Large intestine (tissue), 3 donors: Measurements from ENCODE around the gene MTARC2. TPM values are rescaled to one million over a fixed set of nuclear protein-coding genes. Genes with fewer than 3 reads are reported as not detected.
"Not testable (repeated sequence)": the region's sequence is repeated elsewhere in the genome, so short reads cannot be mapped to it uniquely, and the experiment has no call there.

Experiments
- DNase-seq, 2 donors: peaks; one replicate each; pipeline versions ENCODE4 v3.0.0 to v3.0.0-alpha.2; 2013
- H3K27ac ChIP-seq: one replicate; pipeline ENCODE4 v1.5.1; 2013; ENCODE audit warnings: low read length
- H3K27me3 ChIP-seq: 2 replicates; pipeline ENCODE4 v1.6.1; 2013; ENCODE audit warnings: low read length; ENCODE audit not compliant: control insufficient read depth, insufficient read depth
- H3K36me3 ChIP-seq: 2 replicates; pipeline ENCODE4 v1.6.1; 2013; ENCODE audit warnings: low read length; ENCODE audit not compliant: control insufficient read depth, insufficient read depth
- H3K4me1 ChIP-seq: one replicate; pipeline ENCODE4 v1.6.1; 2013; ENCODE audit warnings: low read length; ENCODE audit not compliant: control insufficient read depth, insufficient read depth
- H3K4me3 ChIP-seq: one replicate; pipeline ENCODE4 v1.5.1; 2013; ENCODE audit warnings: low read length
- H3K9me3 ChIP-seq: one replicate; pipeline ENCODE4 v1.6.1; 2013; ENCODE audit warnings: mild to moderate bottlenecking, low read depth, low read length, moderate library complexity; ENCODE audit not compliant: control insufficient read depth
- WGBS: methylation state at CpG from one replicate; pipeline ENCODE4 v1.1.5; 2013; ENCODE audit warnings: low lambda C conversion rate; ENCODE audit not compliant: insufficient coverage; 5-methylcytosine and 5-hydroxymethylcytosine counted together
- polyA plus RNA-seq: library from polyadenylated mRNA; unstranded; fragments of 120-200 nt; gene quantifications from one replicate; pipeline ENCODE4 v1.2.1, GENCODE V29; 2013

The MTARC2 gene
- polyA plus RNA-seq, 1 donor, result 93.5 TPM

- Histone ChIP-seq H3K27ac (no peak overlapping the region), H3K36me3 (no peaks in the 10 kb centered on the region), H3K4me1 (peaks cover 13% of the 10 kb centered on the region), H3K27me3 (no peaks in the 10 kb centered on the region), H3K4me3 (no peak overlapping the region), H3K9me3 (no peaks in the 10 kb centered on the region)
- no CpG with 5 or more reads among the region's 2 CpGs for WGBS
- DNase-seq, result no peak
These were observed 17.6 kb upstream of the MTARC2 start for GRCh38 chr1:220730486-220730885.

DNA sequence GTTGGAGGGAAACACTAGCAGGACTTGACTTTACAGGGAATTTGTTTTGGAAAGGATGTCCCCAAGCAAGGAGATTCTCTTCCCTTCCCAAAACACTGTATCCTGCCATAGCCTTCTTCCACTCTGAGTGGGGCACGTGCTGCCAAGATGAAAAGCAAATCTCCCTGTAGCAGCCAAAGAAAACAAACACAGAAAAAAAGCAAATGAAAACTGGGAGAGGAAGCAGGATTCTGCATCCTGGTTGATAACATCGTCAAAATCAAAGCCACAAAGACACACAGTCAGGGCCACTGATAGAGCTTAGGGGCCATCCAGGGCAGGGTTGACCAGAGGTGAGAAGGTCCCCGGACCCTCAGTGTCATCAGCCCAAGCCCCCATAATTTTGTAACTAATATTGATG, 16.0 kb upstream of the MTARC2 start:
- Histone ChIP-seq H3K4me3 (no peak overlapping the region), H3K4me1 (peaks cover 13% of the 10 kb centered on the region), H3K9me3 (no peaks in the 10 kb centered on the region), H3K36me3 (no peaks in the 10 kb centered on the region), H3K27me3 (no peaks in the 10 kb centered on the region), H3K27ac (no peak overlapping the region)
- DNase-seq, result no peak
- WGBS, result no CpG with 5 or more reads among the region's 3 CpGs

DNA sequence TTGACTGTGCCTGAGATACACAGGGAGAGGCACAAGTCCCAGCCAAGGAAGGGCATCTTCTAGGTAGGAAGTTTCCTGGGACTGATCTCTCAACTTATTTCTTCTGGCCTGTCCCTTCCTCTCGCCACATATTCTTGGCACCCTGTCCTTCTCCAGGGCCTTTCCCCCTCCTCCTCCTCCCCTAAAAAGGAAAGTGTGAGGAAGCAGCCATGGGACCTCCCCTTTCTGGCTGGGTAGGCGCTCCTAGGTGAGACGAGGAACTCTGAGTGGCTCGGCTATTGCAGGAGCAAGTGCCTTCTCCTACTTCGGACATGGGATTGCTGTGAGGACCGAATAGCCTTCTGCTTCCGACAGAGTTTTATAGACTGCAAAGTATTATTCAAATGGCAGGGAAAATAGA, 15.5 kb upstream of the MTARC2 start:
- no peak for DNase-seq
- no CpG with 5 or more reads among the region's 7 CpGs for WGBS
- Histone ChIP-seq H3K9me3 (no peaks in the 10 kb centered on the region), H3K4me1 (peaks cover 13% of the 10 kb centered on the region), H3K27me3 (no peaks in the 10 kb centered on the region), H3K4me3 (no peak overlapping the region), H3K27ac (peak overlapping the region; percentile 37), H3K36me3 (no peaks in the 10 kb centered on the region)

- Histone ChIP-seq H3K27me3 (no peaks in the 10 kb centered on the region), H3K36me3 (no peaks in the 10 kb centered on the region), H3K4me1 (peaks cover 13% of the 10 kb centered on the region), H3K9me3 (no peaks in the 10 kb centered on the region), H3K4me3 (no peak overlapping the region), H3K27ac (peak overlapping the region; percentile 37)
- DNase-seq, result peak; percentile 86 to 90
- no CpG with 5 or more reads among the region's 15 CpGs for WGBS
These were observed 15.0 kb upstream of the MTARC2 start for GRCh38 chr1:220733086-220733601.

- DNase-seq, result peak; percentile 82 to 92
- no peaks in the 10 kb centered on the region for H3K36me3 ChIP-seq
- peak overlapping the region; percentile 86 for H3K27ac ChIP-seq
- H3K27me3 ChIP-seq, result no peaks in the 10 kb centered on the region
- H3K9me3 ChIP-seq, result no peaks in the 10 kb centered on the region
- H3K4me3 ChIP-seq, result no peak overlapping the region
- WGBS, result 14% methylated on average over 2 of the region's 11 CpGs
- peaks cover 13% of the 10 kb centered on the region for H3K4me1 ChIP-seq
These were observed 13.4 kb upstream of the MTARC2 start for GRCh38 chr1:220734571-220735326.

GRCh38 chr1:220736283-220736682, 11.8 kb upstream of the MTARC2 start:
- 100% methylated on average over 3 of the region's 7 CpGs for WGBS
- H3K9me3 ChIP-seq, H3K27ac ChIP-seq, H3K4me3 ChIP-seq, DNase-seq, H3K27me3 ChIP-seq, H3K36me3 ChIP-seq: not testable (repeated sequence)
- peaks cover 13% of the 10 kb centered on the region for H3K4me1 ChIP-seq

DNA sequence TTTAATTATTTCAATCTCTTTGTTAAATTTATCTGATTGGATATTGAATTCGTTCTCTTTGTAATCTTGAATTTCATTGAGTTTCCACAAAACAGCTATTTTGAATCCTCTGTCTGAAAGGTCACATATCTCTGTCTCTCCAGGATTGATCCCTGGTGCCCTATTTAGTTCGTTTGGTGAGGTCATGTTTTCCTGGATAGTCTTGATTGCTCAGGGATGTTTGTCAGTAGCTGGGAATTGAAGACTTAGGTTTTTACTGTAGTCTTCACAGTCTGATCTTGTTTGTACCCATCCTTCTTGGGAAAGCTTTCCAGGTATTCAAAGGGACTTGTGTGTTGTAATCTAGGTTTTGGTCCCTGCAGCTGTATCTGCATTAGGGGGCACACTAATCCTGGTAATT, 6.8 kb upstream of the MTARC2 start:
- no peaks in the 10 kb centered on the region for H3K4me1 ChIP-seq
- H3K4me3 ChIP-seq, result no peak overlapping the region
- no peak overlapping the region for H3K27ac ChIP-seq
- H3K9me3 ChIP-seq, result no peaks in the 10 kb centered on the region
- no peaks in the 10 kb centered on the region for H3K27me3 ChIP-seq
- no peak for DNase-seq
- WGBS, result 80% methylated on average over 1 of the region's 2 CpGs
- H3K36me3 ChIP-seq, result no peaks in the 10 kb centered on the region

DNA sequence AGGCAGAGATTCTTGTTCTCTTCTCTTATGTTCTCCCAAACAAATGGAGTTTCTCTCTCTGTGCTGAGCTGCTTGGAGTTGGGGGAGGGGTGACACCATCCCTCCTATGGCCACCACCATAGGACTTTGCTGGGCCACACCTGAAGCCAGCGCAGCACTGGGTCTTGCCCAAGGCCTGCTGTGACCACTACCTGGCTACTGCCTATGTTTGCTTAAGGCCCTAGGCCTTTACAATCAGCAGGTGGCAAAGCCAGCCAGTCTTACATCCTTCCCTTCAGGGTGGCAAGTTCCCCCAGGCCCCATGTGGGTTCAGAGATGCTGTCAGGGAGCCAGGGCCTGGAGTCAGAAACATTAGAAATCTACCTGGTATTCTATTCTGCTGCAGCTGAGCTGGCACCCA, 6.3 kb upstream of the MTARC2 start:
- Histone ChIP-seq H3K9me3 (no peaks in the 10 kb centered on the region), H3K4me3 (no peak overlapping the region), H3K4me1 (no peaks in the 10 kb centered on the region), H3K27ac (no peak overlapping the region), H3K36me3 (no peaks in the 10 kb centered on the region), H3K27me3 (no peaks in the 10 kb centered on the region)
- WGBS, result no CpG with 5 or more reads among the region's 1 CpG
- no peak for DNase-seq

- DNase-seq, result no peak
- no peak overlapping the region for H3K4me3 ChIP-seq
- H3K4me1 ChIP-seq, result no peaks in the 10 kb centered on the region
- H3K27me3 ChIP-seq, result no peaks in the 10 kb centered on the region
- H3K9me3 ChIP-seq, result no peaks in the 10 kb centered on the region
- H3K36me3 ChIP-seq, result no peaks in the 10 kb centered on the region
- H3K27ac ChIP-seq, result no peak overlapping the region
- no CpG with 5 or more reads among the region's 3 CpGs for WGBS
These were observed 5.6 kb upstream of the MTARC2 start for GRCh38 chr1:220742520-220742919.

- H3K27ac ChIP-seq, result no peak overlapping the region
- no peak overlapping the region for H3K4me3 ChIP-seq
- no CpG with 5 or more reads among the region's 3 CpGs for WGBS
- no peaks in the 10 kb centered on the region for H3K9me3 ChIP-seq
- no peaks in the 10 kb centered on the region for H3K27me3 ChIP-seq
- H3K36me3 ChIP-seq, result no peaks in the 10 kb centered on the region
- no peak for DNase-seq
- H3K4me1 ChIP-seq, result peaks cover 22% of the 10 kb centered on the region
These were observed 1.3 kb upstream of the MTARC2 start for GRCh38 chr1:220746851-220747250.
